ENCODE results near the gene FAM98C.
"Not testable (repeated sequence)": the region's sequence is repeated elsewhere in the genome, so short reads cannot be mapped to it uniquely, and the experiment has no call there.

FAM98C gene

GRCh38 chr19:38395381-38396114, 7.3 kb upstream of the FAM98C start:
- no peak for DNase-seq (ENCODE audit: low read depth in 2 of 2)

DNA sequence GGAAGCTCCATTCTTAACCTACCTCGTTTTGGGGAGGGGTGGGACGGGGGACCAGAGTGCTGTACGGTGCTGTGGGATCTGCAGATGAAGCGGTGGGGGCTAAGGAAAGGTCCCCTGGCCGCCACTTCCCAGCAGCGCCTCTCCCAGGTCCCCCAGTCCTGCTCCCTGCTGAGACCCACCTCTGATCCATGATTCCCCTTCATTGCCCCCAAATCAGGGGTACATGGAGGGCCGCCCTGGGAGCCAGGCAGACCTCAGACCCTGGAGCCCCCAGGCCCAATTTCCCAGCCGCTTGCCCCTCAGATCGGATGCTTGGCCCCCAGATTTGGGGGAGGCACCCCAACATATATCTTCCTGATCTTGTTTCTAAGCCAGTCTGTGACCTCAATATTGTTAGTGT, 3.8 kb upstream of the FAM98C start:
- DNase-seq (ENCODE audit: low read depth in 2 of 2), result no peak

GRCh38 chr19:38399537-38399936, 3.4 kb upstream of the FAM98C start:
- no peak for DNase-seq (ENCODE audit: low read depth in 2 of 2)

DNA sequence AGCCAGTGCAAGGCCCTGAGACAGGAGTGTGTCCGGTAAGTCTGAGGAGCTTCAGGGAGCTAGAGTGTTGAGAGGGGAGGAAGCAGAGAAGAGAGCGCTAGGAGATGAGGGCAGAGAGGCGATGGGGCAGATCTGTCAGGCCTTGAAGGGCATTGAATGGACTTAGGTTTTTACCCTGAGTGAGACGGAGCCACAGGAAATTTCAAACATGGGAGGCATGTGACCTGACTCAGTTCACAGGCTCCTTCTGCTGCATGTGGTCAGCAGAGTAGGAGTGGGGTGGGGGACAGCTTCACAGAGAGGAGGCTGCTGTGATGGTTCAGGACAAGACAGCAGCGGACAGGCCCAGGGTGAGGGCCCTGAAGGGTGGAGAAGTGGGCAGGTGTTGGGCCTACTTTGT, 2.5 kb upstream of the FAM98C start:
- no peak for DNase-seq (ENCODE audit: low read depth in 2 of 2)

DNA sequence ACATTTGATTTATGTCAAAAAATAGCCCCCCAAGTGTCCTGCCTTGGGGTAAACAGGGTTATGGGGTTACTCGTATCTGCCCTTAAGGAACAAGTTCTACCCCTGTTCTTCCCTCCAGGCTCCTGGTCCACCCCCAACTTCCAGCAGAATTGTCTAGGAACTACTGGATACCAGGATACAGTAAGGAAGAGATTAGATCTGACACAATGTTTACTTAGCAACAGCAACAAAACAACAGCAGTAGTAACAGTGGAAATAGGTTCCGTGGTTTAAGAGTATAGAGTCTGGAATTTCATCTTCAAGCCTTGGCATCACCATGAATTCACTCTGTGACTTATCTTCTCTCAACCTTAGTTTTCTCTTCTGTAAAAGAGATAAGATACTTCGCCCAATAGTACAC, 1.7 kb upstream of the FAM98C start:
- DNase-seq (ENCODE audit: low read depth in 2 of 2), result no peak

DNA sequence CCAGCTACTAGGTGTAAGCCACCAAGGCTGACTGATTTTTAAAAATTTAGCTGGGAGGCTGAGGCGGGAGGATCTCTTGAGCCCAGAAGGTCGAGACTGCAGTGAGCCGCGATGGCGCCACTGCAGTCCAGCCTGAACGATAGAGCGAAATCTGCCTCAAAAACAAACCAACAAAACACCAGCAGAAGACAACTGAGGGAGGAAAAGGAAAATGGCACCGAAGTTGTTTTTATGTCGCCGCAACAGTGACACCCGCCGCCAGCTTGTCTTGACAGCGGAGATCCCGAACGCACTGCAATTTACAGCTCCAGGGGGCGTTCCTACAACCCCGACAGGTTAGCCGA, 298 bp upstream of the FAM98C start:
- no peak for DNase-seq (ENCODE audit: low read depth in 2 of 2)

GRCh38 chr19:38404858-38405257, 2.0 kb downstream of the FAM98C start:
- no peak for DNase-seq (ENCODE audit: low read depth in 2 of 2)

- no peak for DNase-seq (ENCODE audit: low read depth in 2 of 2)
These were observed 2.4 kb downstream of the FAM98C start for GRCh38 chr19:38405276-38405675.

- no peak for DNase-seq (ENCODE audit: low read depth in 2 of 2)
These were observed 6.8 kb downstream of the FAM98C start for GRCh38 chr19:38409631-38410133.

- not testable (repeated sequence) for DNase-seq (ENCODE audit: low read depth in 2 of 2)
These were observed 7.5 kb downstream of the FAM98C start for GRCh38 chr19:38410407-38410806.

GRCh38 chr19:38411041-38411712, 8.3 kb downstream of the FAM98C start:
- DNase-seq (ENCODE audit: low read depth in 2 of 2), result no peak

- not testable (repeated sequence) for DNase-seq (ENCODE audit: low read depth in 2 of 2)
These were observed 9.0 kb downstream of the FAM98C start for GRCh38 chr19:38411898-38412297.

- DNase-seq (ENCODE audit: low read depth in 2 of 2), result no peak
These were observed 9.6 kb downstream of the FAM98C start for GRCh38 chr19:38412491-38412890.

DNA sequence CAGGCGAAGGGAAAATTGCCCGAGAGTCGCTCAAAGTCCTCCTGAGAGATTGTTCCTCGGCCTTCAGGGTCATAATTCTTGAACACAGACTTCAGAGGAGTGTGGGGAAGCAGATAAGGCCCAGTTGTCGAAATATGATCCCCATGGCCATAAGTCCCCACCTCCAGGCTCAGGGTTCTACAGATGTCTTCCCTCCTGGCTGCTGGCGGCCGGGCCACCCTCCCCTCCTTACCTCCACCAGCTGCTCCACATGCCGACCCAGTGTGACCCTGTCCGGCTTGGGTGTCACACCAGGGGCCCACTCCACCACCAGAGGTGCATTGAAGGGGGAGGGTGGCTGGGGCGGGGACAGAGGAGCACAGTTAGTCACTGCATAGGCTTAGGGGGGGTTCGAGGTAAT, 10.1 kb downstream of the FAM98C start:
- DNase-seq (ENCODE audit: low read depth in 2 of 2), result no peak

DNA sequence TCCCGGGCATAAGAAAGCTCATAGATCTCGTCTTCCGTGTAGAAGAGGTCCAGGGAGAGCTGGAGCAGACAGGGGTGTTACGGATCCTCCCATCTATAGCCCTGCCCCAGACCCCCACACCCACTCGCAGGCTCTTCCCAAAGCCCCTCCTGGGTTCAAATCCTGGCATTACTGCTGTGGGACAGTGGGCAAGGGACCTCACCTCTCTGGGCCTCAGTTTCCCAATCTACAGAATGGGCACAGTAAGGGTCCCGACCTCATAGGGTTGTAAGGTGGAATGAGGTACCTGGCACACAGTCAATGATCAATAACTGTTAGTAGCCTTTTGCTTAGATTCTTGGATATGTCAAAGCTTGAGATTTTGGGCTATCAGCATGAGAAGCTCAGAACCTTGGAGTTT, 10.5 kb downstream of the FAM98C start:
- no peak for DNase-seq (ENCODE audit: low read depth in 2 of 2)

DNA sequence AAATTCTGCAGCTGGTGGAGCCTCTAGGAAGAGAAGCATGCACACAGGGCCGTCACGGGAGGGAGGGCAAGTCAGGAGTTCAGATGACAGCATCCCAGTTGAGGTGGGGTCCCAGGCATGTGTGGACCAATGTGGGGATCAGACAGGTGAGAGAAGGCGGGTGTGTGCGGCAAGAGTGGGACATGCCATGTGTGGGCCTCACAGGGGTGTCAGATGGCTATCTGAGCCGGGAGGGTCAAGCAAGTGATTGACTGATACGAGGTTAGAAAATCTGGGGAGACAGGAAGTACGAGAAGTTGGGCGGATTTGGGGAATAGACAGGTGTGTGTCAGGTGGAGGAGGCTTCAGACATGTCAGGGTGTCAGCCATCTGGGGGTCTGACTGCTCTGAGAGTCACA, 14.3 kb downstream of the FAM98C start:
- no peak for DNase-seq (ENCODE audit: low read depth in 2 of 2)

DNA sequence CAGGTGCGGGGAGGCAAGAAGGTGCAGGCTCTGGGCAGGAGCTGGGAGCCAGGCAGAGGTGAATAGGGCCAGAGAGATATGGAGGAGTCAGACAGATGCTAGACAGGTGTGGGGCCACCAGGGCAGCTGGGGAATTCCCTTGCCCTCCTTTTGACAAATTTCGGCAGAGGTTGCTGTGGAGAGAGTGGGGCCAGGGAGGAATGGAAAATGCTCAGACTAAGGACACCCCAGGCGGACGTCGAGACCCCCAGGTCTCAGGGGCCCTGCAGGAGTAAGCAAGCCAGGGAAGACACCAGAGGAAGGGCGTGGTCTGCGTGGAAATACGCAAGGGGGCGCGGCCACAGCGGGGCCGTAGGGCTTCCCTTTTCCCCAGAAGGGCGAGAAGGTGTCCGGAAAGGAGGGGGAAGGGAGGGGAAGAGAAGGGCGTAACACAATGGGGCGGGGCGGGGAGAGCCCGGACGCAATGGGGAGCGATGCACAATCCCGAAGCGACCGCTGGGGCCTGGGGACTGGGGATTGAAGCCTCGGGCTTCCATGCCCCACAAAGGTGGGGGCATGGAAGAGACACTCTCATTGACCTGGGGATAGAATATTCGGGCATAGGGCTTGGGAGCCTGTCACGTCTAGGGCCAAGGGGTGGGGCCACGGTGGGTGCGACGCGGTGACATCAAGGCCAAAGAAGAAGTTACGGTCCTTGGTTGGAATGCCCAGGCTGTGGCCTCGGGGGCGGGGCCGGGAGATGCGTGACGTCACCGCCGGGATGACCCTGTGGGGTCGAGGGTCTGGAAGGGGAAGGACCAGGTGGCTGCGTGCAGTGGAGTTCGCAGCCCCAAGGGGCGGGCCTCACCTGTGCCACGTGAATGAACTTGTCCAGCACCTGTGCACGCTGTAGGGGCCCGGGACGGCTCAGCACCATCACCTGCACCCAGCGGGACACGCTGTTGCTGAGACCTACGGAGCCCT, 14.9 kb downstream of the FAM98C start:
- DNase-seq (ENCODE audit: low read depth in 2 of 2), result no peak

GRCh38 chr19:38420935-38421334, 18.0 kb downstream of the FAM98C start:
- no peak for DNase-seq (ENCODE audit: low read depth in 2 of 2)

- DNase-seq (ENCODE audit: low read depth in 2 of 2), result no peak
These were observed 19.0 kb downstream of the FAM98C start for GRCh38 chr19:38421856-38422255.

DNA sequence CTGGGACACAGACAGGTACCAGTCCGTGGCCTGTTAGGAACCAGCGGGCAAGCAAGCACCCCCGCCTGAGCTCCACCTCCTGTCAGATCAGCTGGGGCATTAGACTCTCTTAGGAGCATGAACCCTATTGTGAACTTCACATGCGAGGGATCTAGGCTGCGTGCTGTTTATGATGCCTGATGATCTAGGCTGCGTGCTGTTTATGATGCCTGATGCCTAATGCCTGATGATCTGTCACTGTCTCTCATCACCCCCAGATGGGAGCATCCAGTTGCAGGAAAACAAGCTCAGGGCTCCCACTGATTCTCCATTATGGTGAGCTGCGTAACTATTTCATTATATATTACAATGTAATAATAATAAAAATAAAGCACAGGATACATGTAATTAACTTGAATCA, 19.5 kb downstream of the FAM98C start:
- DNase-seq (ENCODE audit: low read depth in 2 of 2), result no peak

DNA sequence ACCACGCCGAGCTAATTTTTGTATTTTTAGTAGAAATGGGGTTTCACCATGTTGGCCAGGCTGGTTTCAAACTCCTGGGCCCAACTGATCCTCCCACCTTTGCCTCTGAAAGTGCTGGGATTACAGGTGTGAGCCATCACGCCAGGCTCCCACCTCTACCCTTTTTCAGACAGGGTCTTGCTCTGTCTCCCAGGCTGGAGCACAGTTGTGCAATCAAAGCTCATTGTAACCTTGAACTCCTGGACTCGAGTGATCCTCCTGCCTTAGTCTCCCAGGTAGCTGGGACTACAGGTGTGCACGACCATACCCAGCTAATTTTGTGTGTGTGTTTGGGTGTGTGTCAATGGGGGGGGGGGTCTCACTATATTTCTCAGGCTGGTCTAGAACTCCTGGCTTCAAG, 21.4 kb downstream of the FAM98C start:
- DNase-seq (ENCODE audit: low read depth in 2 of 2), result no peak

DNA sequence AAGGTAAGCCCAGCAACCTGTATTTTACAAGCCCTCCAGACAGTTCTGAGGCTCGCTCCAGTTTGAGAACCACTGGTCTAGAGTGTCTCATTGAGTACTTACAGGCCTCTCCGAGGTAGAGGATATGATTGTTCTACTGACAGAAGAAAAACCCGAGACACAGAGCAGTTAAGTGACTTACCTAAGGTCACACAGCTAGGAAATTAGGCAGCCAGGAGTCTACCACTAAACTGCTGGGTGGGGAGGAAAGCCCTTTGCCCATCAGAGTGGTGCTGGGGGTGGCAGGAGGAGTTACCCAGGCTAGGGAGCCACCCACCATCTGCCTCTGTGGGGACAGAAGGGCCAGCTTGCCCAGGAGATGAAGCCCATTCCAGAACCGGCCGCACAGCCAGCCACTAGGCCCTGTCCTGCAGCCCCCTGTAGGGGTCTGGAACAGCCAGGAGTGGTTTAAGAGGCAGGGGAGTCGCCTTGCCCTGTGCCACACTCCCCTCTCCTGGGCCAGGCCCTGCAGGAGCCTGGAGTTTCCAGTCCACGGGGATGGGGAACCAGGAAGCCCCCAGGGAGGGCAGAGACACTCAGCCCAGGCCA, 22.4 kb downstream of the FAM98C start:
- DNase-seq (ENCODE audit: low read depth in 2 of 2), result no peak
